ENCODE data around the gene CELSR1. TPM values are rescaled to one million over a fixed set of nuclear protein-coding genes. Genes with fewer than 3 reads are reported as not detected.

Gene CELSR1
- total RNA-seq, 1 experiment from 2014 or later: 30.7 TPM

- intact Hi-C loops (cut with micrococcal nuclease; ENCODE audit: unreplicated experiment): no loop called here
- CTCF ChIA-PET: no interaction called here
These were observed 99.6 kb downstream of the CELSR1 start for GRCh38 chr22:46437671-46438440.

GRCh38 chr22:46436595-46437175, 100.7 kb downstream of the CELSR1 start:
- no peaks in the 10 kb centered on the region for H3K27me3 ChIP-seq (ENCODE audit: control insufficient read depth, insufficient read depth, low read length)
- intact Hi-C loops (cut with micrococcal nuclease; ENCODE audit: unreplicated experiment) (no loop called here), in situ Hi-C loops (cut with HindIII; ENCODE audit: low pct_unique_long_range_greater_than_20kb, low sequenced_read_pairs) (no loop called here)
- no peaks in the 10 kb centered on the region for H3K4me1 ChIP-seq (ENCODE audit: control insufficient read depth, insufficient read depth, low read length)
- no peaks in the 10 kb centered on the region for H3K36me3 ChIP-seq (ENCODE audit: control insufficient read depth, insufficient read depth, low read length)
- ChIA-PET POLR2A (no interaction called here), CTCF (no interaction called here)
- no peak overlapping the region for H3K27ac ChIP-seq (ENCODE audit: low read length)
- no peak overlapping the region for H3K4me3 ChIP-seq (ENCODE audit: low read depth in 2 of 2, low read length in 2 of 2)
- no TSS peak for BruUV-seq (replicated peaks)
- no peaks in the 10 kb centered on the region for H3K9me3 ChIP-seq (ENCODE audit: control insufficient read depth, insufficient read depth, low read depth, low read length)
- no peak for DNase-seq (ENCODE audit: low read depth, low spot score)
- no peak for ATAC-seq
- TF ChIP-seq POLR2AphosphoS5 (IDR thresholded peaks at IDR 0.05; ENCODE audit: low read depth, low read length): no peak
- TF ChIP-seq CTCF (IDR thresholded peaks at IDR 0.05): no peak
- no peak for TF ChIP-seq SIN3A (IDR thresholded peaks at IDR 0.05; ENCODE audit: borderline replicate concordance, insufficient read depth, low read depth, low read length)
- TF ChIP-seq TCF7L2 (IDR thresholded peaks at IDR 0.05; ENCODE audit: low read depth, low read length): no peak
- no peak for TF ChIP-seq REST (IDR thresholded peaks at IDR 0.05; ENCODE audit: insufficient read depth in 1 of 2, low read depth in 2 of 2, low read length in 1 of 2)

More at GRCh38 chr22:46437671-46438440, 99.6 kb downstream of the CELSR1 start:
- Histone ChIP-seq H3K27ac (ENCODE audit: low read length) (no peak overlapping the region), H3K27me3 (ENCODE audit: control insufficient read depth, insufficient read depth, low read length) (no peaks in the 10 kb centered on the region), H3K4me3 (ENCODE audit: low read depth in 2 of 2, low read length in 2 of 2) (no peak overlapping the region), H3K4me1 (ENCODE audit: control insufficient read depth, insufficient read depth, low read length) (no peaks in the 10 kb centered on the region), H3K9me3 (ENCODE audit: control insufficient read depth, insufficient read depth, low read depth, low read length) (no peaks in the 10 kb centered on the region), H3K36me3 (ENCODE audit: control insufficient read depth, insufficient read depth, low read length) (no peaks in the 10 kb centered on the region)
- BruUV-seq (replicated peaks): no TSS peak
- POLR2A ChIA-PET: no interaction called here
- ATAC-seq: no peak
- TF ChIP-seq REST (IDR thresholded peaks at IDR 0.05; ENCODE audit: insufficient read depth in 1 of 2, low read depth in 2 of 2, low read length in 1 of 2) (no peak), CTCF (IDR thresholded peaks at IDR 0.05) (no peak), POLR2AphosphoS5 (IDR thresholded peaks at IDR 0.05; ENCODE audit: low read depth, low read length) (no peak), SIN3A (IDR thresholded peaks at IDR 0.05; ENCODE audit: borderline replicate concordance, insufficient read depth, low read depth, low read length) (no peak), TCF7L2 (IDR thresholded peaks at IDR 0.05; ENCODE audit: low read depth, low read length) (no peak)
- in situ Hi-C loops (cut with HindIII; ENCODE audit: low pct_unique_long_range_greater_than_20kb, low sequenced_read_pairs): no loop called here
- DNase-seq (ENCODE audit: low read depth, low spot score): no peak
